ENCODE results near the gene CASD1. TPM values are rescaled to one million over a fixed set of nuclear protein-coding genes. Genes with fewer than 3 reads are reported as not detected.

CASD1 gene
- total and polyA plus RNA-seq, 4 donors, result 9.6 to 73.9 (median 26.3) TPM

DNA sequence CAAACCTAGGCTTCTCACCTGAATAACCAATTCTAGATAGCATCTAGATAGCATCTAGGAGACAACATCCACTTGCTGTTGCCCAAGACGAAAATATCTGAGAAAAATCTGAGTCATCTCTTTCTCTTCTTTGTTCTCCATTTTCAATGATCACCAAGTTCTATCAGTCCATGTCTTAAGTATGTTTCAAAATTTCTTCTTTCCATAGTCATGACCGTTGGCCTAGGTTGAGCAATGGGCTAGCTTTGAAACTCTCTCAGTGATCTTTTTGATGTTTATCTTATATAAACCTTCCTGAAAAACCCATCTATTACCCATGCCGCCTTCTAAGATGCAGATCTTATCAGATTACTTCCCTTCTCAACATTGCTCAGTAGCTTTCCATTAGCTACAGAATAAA, 23.4 kb upstream of the CASD1 start:
- H3K36me3 ChIP-seq (ENCODE audit: control insufficient read depth in 4 of 4, insufficient read depth in 4 of 4, low read length in 4 of 4), result no peaks in the 10 kb centered on the region
- ATAC-seq (ENCODE audit: insufficient read depth, low FRiP score) (no peak), DNase-seq (no peak)
- H3K9ac ChIP-seq (ENCODE audit: insufficient read depth in 1 of 2, low read length in 2 of 2), result no peak overlapping the region
- 40 to 63% methylated on average over 3 of the region's 3 CpGs for WGBS, 2 donors
- no peaks in the 10 kb centered on the region for H3K27me3 ChIP-seq (ENCODE audit: control insufficient read depth in 3 of 3, insufficient read depth in 3 of 3, low read length in 2 of 3)
- no peak overlapping the region for H3K27ac ChIP-seq (ENCODE audit: low read depth in 1 of 2, low read length in 1 of 2)
- H3K4me3 ChIP-seq, result no peak overlapping the region
- TF ChIP-seq, protein P1, sequence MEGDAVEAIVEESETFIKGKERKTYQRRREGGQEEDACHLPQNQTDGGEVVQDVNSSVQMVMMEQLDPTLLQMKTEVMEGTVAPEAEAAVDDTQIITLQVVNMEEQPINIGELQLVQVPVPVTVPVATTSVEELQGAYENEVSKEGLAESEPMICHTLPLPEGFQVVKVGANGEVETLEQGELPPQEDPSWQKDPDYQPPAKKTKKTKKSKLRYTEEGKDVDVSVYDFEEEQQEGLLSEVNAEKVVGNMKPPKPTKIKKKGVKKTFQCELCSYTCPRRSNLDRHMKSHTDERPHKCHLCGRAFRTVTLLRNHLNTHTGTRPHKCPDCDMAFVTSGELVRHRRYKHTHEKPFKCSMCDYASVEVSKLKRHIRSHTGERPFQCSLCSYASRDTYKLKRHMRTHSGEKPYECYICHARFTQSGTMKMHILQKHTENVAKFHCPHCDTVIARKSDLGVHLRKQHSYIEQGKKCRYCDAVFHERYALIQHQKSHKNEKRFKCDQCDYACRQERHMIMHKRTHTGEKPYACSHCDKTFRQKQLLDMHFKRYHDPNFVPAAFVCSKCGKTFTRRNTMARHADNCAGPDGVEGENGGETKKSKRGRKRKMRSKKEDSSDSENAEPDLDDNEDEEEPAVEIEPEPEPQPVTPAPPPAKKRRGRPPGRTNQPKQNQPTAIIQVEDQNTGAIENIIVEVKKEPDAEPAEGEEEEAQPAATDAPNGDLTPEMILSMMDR (IDR thresholded peaks at IDR 0.05; ENCODE audit: control extremely low read depth, extremely low read depth), result no peak
- no peaks in the 10 kb centered on the region for H3K9me3 ChIP-seq (ENCODE audit: control insufficient read depth in 4 of 4, insufficient read depth in 3 of 4, low read length in 3 of 4)
- H3K4me1 ChIP-seq (ENCODE audit: control insufficient read depth in 5 of 5, insufficient read depth in 5 of 5, low read length in 5 of 5), result no peaks in the 10 kb centered on the region

DNA sequence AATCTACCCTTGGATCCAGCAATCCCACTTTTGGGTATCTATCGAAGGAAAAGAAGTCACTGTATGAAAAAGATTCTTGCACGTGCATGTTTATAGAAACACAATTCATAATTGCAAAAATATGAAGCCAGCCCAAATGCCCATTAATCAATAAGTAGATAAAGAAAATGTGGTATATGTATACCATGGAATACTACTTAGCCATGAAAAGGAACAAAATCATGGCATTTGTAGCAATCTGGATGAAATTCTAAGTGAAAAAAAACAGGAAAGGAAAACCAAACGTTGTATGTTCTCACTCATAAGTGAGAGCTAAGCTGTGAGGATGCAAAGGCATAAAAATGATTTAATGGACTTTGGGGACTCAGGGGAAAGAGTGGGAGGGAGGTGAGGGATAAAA, 18.2 kb upstream of the CASD1 start:
- Histone ChIP-seq H3K4me3 (no peak overlapping the region), H3K9me3 (ENCODE audit: control insufficient read depth in 4 of 4, insufficient read depth in 3 of 4, low read length in 3 of 4) (no peaks in the 10 kb centered on the region), H3K27ac (ENCODE audit: low read depth in 1 of 2, low read length in 1 of 2) (no peak overlapping the region), H3K4me1 (ENCODE audit: control insufficient read depth in 5 of 5, insufficient read depth in 5 of 5, low read length in 5 of 5) (no peaks in the 10 kb centered on the region), H3K9ac (ENCODE audit: insufficient read depth in 1 of 2, low read length in 2 of 2) (no peak overlapping the region), H3K27me3 (ENCODE audit: control insufficient read depth in 3 of 3, insufficient read depth in 3 of 3, low read length in 2 of 3) (no peaks in the 10 kb centered on the region), H3K36me3 (ENCODE audit: control insufficient read depth in 4 of 4, insufficient read depth in 4 of 4, low read length in 4 of 4) (no peaks in the 10 kb centered on the region)
- ATAC-seq (ENCODE audit: insufficient read depth, low FRiP score) (no peak), DNase-seq (no peak)
- TF ChIP-seq, protein P1 (IDR thresholded peaks at IDR 0.05; ENCODE audit: control extremely low read depth, extremely low read depth), result no peak
- 74 to 79% methylated on average over 3 of the region's 3 CpGs for WGBS, 2 donors

DNA sequence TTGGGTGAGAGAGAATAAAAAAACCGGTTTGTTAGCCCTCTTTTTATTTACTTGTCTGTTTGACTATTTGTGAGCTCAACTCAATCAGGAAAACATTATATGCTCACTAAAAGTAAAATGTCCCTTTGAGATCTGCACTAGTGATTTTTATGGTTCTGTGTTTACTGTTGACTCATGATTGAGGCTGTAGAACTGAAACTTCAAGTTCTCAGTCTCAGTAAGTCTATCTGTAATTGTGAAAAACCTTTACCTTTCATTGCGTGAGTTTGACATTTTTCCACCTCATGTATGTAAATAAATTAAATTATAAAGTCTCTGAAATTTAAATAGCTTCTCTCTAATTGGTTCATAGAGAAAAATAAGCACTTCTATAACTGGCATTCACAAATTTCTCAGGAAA, 17.0 kb upstream of the CASD1 start:
- WGBS, 2 donors, result 89 to 92% methylated on average over 2 of the region's 2 CpGs
- no peaks in the 10 kb centered on the region for H3K27me3 ChIP-seq (ENCODE audit: control insufficient read depth in 3 of 3, insufficient read depth in 3 of 3, low read length in 2 of 3)
- TF ChIP-seq, protein P1 (IDR thresholded peaks at IDR 0.05; ENCODE audit: control extremely low read depth, extremely low read depth), result no peak
- ATAC-seq (ENCODE audit: insufficient read depth, low FRiP score) (no peak), DNase-seq (no peak)
- H3K4me1 ChIP-seq (ENCODE audit: control insufficient read depth in 5 of 5, insufficient read depth in 5 of 5, low read length in 5 of 5), result no peaks in the 10 kb centered on the region
- H3K9ac ChIP-seq (ENCODE audit: insufficient read depth in 1 of 2, low read length in 2 of 2), result no peak overlapping the region
- H3K36me3 ChIP-seq (ENCODE audit: control insufficient read depth in 4 of 4, insufficient read depth in 4 of 4, low read length in 4 of 4), result no peaks in the 10 kb centered on the region
- peaks cover 0 to 5% (median 2%) of the 10 kb centered on the region in 4 donors for H3K9me3 ChIP-seq (ENCODE audit: control insufficient read depth in 4 of 4, insufficient read depth in 3 of 4, low read length in 3 of 4)
- no peak overlapping the region for H3K27ac ChIP-seq (ENCODE audit: low read depth in 1 of 2, low read length in 1 of 2)
- no peak overlapping the region for H3K4me3 ChIP-seq
